Stimulated activated CD8-positive, alpha-beta memory T cell treated with anti-CD3 and anti-CD28 coated beads, Interleukin-12 subunit alpha, Interleukin-12 subunit beta, amount 100 ng/mL, for 24 hours (primary cell): ENCODE measurements around the gene NOM1.
"Not testable (repeated sequence)": the region's sequence is repeated elsewhere in the genome, so short reads cannot be mapped to it uniquely, and the experiment has no call there.

Source experiments
- DNase-seq: peaks from one replicate; pipeline ENCODE4 v3.0.0-alpha.2; 2020; ENCODE audit errors: extremely low read depth

NOM1 gene, protein sequence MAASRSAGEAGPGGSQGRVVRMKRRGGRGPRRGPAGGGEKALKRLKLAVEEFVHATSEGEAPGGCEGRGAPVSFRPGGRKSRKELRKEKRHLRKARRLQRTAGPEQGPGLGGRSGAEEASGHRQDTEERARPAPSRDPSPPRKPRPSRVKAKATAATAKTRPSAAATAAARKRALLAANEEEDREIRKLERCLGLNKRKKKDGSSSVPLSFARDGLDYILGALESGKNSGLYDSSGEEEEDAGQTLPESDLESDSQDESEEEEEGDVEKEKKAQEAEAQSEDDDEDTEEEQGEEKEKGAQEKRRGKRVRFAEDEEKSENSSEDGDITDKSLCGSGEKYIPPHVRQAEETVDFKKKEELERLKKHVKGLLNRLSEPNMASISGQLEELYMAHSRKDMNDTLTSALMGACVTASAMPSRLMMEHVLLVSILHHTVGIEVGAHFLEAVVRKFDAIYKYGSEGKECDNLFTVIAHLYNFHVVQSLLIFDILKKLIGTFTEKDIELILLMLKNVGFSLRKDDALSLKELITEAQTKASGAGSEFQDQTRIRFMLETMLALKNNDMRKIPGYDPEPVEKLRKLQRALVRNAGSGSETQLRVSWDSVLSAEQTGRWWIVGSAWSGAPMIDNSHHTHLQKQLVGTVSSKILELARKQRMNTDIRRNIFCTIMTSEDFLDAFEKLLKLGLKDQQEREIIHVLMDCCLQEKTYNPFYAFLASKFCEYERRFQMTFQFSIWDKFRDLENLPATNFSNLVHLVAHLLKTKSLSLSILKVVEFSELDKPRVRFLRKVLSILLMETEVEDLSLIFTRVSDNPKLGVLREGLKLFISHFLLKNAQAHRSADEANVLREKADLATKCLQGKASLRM

DNA sequence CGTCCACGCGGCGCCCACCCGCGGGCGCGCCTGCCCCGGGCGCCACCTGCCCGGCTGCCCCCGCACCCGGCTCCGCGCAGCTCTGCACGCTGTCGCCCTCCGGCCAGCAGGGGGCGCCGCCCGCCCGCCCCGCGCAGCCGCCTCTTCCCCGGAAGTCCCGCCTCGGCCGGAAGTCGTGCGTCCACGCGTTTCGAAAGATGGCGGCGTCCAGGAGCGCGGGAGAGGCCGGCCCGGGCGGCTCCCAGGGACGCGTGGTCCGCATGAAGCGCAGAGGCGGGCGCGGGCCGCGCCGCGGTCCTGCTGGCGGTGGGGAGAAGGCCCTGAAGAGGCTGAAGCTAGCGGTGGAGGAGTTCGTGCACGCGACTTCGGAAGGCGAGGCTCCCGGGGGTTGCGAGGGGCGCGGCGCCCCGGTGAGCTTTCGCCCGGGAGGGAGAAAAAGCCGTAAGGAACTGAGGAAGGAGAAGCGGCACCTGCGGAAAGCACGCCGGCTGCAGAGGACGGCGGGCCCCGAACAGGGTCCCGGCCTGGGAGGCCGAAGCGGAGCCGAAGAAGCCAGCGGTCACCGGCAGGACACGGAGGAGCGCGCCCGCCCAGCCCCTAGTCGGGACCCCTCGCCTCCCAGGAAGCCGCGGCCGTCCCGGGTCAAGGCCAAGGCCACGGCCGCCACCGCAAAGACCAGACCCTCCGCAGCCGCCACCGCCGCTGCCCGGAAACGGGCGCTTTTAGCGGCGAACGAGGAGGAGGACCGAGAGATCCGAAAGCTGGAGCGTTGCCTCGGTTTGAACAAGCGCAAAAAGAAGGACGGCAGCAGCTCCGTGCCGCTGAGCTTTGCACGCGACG, at the start of gene NOM1:
Gene NOM1, plus strand, starts transcription at position 172 of the 840 bp plus-strand sequence. Its CDS starts 26 bp downstream, at position 198.
- DNase-seq: peak; percentile 80

DNA sequence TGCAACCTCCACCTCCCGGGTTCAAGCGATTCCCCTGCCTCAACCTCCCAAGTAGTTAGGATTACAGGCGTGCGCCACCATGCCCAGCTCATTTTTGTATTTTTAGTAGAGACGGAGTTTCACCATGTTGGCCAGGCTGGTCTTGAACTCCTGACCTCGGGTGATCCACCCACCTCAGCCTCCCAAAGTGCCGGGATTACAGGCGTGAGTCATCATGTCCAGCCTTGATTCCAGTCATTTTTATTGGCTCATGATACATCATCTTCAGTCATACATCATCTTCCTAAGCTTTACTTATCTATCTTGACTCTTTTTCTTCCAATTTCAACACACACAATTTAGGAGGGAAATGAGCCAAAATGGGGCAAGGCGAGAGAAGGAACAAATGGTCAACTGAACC, 49.4 kb upstream of the NOM1 start:
- DNase-seq: not testable (repeated sequence)

DNA sequence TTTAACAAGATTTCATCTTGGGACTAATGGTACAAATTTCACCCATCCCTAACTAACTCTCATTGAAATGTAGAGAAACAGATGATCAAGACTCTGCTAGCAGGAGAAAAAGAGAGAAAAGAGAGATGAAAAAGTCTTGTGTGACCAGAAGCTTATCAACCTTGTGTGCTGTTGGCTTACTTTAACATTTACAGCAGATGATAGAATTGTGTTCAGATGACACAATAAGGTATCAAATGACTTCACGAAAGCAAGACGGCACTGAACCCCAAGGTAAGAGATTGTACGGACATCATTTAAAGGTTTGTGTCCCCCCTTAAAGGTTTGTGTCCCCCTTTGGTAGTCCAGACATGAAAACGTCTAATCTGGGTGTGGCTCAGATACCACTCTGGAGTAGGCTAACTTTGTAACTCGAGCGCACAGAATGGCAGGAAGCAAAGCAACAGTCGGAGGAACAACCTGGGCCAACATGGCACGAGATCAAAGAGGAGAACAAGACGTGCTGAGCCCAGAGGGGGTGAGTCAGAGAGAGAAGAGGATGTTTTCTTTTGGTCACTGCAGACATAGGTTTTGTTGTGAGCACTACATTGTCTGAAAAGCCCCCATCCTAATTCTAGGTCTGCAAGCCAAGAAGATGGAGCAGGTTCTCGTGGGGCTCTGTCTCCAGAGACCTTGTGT, 46.1 kb upstream of the NOM1 start:
- DNase-seq: no peak

DNA sequence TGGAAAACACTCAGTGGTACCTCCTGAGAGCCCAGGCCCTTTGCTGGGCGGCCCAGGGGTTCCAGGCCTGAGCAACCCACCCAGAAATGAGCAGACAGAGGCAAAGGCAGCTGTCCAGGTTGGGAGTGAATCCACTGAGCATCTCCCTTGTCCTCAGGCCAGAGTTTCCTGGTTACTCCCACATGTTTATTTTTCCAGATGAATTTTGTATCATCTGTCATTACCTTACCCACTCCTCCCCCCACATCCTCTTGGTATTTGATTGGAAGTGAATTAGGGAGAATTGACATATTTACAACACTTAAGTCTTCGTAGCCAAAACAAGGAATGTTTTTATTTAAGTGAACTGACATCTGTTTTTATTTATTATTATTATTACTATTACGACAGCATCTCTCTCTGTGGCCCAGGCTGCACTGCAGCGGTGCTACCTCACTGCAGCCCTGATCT, 43.3 kb upstream of the NOM1 start:
- no peak for DNase-seq

DNA sequence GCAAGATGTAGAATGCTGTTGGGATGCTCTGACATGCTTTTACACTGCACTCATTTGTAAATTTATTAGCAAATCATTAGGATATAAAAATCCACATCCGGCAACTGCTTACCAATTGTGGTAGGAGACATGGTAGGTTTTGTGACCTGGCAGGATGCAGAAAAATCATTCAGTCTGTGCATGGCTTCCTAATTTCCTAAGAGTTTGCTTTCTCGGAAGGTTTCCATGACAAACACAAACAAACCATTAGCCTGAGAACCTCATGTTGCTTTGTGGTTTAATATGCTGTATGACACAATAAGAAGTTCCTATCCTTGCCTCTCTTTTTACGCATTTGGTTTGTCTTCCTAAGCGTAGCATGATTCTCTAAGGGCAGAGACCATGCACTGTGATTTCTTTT, 41.9 kb upstream of the NOM1 start:
- no peak for DNase-seq

DNA sequence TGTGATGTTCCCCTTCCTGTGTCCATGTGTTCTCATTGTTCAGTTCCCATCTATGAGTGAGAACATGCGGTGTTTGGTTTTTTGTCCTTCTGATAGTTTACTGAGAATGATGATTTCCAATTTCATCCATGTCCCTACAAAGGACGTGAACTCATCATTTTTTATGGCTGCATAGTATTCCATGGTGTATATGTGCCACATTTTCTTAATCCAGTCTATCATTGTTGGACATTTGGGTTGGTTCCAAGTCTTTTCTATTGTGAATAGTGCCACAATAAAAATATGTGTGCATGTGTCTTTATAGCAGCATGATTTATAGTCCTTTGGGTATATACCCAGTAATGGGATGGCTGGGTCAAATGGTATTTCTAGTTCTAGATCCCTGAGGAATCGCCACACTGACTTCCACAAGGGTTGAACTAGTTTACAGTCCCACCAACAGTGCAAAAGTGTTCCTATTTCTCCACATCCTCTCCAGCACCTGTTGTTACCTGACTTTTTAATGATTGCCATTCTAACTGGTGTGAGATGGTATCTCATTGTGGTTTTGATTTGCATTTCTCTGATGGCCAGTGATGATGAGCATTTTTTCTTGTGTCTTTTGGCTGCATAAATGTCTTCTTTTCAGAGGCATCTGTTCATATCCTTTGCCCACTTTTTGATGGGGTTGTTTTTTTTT, 39.8 kb upstream of the NOM1 start:
- not testable (repeated sequence) for DNase-seq

DNA sequence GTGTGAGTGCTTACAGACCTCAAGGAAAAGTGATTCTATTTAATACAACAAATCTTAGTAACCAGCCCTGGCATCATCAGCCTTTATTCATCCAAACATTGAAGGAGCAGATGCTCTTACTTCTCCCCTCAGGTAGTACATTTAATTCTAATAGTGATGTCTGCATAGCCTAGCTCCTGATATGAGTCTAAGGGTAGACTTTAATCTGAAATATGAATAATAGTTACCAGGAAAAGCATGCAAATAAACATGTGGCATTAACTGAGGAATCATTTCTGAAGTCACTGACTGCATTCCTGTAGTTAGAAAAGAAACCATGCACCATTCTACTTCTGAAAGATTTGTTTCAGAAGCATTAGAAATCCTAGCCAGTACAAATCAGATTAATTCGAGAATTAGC, 30.9 kb upstream of the NOM1 start:
- DNase-seq: no peak

DNA sequence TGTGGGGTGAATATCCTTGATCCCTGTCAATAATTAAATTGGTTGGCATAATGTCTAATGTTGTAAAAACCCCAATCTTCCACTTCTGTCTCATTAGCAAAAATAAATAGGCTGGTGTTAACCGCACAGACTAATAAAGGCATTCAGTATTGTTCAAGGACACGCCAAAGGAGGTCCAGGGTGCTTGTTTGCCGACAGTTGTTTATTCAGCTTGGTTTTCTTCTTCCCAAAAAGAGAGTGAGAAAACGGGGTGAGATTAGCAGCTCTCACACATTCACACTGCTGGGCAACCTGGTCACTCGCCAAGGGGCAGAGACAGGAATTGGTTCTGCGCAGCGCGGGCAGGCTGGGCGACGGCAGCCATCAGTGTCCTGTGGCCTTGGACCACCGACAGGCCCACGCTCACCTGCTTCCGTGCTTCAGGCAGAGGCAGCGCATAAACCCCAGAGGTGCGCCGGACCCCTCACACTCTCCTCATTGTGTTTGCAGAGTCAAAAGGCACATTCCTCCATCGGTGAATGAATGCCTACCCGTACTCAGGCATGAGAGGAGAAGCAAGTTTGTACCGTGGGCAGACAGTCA, 30.3 kb upstream of the NOM1 start:
- no peak for DNase-seq

DNA sequence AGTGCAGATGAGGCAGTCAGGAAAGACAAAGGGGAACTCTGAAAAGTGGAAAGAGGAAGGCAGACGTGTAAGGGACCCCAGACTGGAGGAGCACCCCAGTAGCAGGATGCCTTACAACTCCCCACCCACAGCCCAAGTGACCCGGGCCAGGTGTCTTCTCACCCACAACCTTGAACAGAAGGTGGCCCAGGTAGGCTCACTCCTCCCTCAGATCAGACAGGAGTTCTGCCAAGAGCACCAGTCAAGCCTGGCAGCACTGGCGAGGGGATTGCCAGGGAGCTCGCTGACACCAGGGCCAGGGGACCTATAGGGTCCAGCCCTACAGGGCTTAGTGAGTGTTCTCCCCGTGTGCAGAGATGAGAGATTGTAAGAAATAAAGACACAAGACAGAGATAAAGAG, 29.4 kb upstream of the NOM1 start:
- DNase-seq: no peak

DNA sequence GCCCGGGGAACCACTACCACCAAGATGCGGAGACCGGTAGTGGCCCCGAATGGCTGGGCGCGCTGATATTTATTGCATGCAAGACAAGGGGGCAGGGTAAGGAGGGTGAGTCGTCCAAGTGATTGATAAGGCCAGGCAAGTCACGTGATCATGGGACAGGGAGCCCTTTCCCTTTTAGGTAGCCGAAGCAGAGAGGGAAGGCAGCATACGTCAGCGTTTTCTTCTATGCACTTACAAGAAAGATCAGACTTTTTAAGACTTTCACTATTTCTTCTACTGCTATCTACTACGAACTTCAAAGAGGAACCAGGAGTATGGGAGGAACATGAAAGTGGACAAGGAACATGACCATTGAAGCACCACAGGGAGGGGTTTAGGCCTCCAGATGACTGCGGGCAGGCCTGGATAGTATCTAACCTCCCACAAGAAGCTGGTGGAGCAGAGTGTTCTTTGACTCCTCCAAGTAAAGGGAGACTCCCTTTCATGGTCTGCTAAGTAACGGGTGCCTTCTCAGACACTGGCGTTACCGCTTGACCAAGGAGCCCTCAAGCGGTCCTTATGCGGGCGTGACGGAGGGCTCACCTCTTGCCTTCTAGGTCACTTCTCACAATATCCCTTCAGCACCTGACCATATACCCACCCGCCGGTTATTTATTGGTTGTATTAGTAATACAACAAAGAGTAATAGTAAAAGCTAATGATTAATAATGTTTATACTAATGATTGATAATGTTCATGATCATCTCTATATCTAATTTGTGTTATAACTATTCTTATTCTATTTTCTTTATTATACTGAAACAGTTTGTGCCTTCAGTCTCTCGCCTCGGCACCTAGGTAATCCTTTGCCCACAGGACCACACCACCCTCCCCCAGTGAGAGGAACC, 28.8 kb upstream of the NOM1 start:
- not testable (repeated sequence) for DNase-seq

DNA sequence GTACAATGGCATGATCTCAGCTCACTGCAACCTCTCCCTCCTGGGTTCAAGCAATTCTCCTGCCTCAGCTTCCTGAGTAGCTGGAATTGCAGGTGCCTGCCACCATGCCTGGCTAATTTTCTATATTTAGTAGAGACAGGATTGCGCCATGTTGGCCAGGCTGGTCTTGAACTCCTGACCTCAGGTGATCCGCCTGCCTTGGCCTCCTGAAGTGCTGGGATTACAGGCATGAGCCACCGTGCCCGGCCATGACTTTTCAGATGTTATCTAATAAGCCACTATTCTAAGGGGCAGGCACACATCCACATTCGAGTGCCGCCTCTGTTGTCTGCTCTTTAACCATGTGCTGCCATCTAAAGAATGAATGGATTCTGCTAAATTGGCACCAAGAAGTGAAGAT, 27.2 kb upstream of the NOM1 start:
- DNase-seq: not testable (repeated sequence)

DNA sequence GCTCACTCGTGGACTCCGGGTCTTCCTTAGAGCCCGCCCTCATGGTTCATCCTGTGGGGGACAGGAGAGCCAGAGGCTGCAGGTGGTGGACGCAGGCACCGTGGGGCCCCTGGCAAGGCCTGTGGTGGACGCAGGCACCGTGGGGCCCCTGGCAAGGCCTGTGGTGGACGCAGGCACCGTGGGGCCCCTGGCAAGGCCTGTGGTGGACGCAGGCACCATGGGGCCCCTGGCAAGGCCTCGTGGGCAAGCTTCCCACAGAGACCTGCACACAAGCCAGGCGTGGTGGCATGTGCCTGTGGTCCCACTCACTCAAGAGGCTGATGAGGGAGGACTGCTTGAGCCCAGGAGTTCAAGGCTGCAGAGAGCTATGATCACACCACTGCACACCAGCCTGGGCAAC, 23.7 kb upstream of the NOM1 start:
- not testable (repeated sequence) for DNase-seq

DNA sequence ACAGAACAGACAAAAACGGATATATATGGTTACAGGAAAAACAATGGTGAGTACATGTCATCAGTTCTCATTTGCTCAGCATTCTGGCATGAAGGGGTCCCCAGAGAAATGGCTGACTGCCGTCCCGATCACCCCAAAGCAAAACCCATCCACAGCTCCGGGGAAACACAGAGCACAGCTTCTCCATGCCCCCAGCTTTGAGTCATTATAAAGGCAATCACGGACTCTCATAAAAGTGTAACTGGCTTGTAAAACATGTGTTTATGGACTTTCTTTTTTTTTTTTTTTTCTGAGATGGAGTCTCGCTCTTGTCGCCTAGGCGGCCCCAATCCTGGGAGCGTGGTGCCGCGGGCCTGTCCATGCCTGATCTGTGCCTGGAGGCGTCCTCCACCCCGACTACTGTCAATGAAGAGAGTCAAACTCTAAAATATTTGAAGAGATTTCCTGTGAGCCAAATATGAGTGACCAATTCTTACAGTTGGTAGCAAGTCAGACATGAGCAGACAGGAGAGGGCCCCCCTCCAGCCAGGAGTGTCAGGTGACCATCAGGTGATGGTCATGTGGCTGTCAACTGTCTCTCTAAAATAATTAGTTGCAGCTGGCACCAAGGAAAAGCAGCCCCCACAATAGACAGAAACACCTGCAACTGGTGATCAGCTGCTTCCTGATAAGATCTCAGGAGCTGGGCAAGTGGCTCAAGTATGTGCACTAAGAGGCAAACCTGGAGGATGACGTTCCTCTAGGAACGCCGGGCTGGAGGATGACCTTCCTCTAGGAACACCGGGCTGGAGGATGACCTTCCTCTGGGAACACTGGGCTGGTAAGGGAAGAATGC, 21.7 kb upstream of the NOM1 start:
- DNase-seq: no peak

DNA sequence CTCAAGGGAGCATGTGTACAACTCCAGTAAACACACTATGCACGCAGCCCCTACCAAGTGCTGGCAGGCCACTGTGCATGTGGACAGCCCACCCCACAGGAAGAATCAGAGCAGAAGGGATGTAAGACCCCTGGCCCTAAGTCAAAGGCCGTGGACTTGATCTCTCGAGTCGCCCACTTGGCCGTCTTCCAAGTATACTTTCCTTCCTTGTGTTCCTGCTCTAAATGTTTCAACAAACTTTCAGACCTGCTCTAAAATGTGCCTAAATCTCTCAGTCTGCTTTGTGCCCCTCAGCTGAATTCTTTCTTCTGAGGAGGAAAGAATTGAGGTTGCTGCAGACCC, 21.1 kb upstream of the NOM1 start:
- DNase-seq: no peak

DNA sequence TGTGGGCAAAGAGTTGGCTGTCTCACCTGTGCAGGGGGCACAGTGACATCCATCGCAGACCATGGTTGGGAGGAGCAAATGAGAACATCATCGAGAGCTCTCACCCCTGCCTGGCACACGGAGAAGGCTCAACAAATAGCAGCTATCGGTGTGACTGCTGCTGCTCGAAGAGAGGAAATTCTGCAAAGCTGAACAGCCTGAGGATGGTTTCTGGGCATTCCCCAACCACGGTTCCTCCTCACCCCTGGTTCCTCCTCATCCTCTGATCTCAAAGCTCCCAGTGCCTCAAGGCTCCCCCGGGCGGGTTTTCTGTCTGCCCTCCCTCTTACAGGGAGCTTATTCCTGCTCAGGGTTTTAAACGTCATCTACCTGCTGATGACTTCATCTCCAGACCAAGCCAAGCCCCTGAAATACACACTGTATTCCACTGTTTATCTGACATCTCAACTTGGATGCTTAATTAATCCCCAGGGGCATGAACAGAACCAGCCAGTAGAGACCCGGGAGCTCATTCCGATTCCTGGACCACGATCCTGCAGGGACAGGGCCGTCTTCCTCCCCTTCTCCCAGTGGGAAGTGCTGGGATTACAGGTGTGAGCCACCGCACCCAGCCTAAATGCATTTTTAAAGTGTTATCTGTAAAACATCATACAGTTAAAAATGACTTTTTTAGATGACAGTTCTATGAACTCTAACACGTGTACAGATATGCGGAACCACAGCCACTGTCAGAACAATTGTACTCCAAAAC, 19.5 kb upstream of the NOM1 start:
- no peak for DNase-seq

DNA sequence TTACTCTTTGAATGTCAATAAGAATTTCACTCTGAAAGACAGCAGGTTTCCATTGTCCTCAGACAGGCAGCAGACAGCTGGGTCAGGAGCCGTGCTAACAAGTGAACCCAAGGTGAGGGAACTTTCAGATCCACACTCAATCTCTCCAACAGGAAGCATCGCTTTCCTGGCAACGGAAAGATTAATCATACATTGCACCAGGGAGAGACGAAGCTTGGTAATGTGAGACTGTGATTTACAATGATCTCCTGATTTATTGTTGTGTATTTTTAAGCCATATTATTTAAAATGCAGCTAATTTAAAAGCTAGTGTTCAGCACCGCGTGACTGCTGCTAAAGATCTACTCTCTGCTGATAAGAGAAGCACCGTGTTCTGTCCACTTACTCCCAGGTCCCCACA, 17.5 kb upstream of the NOM1 start:
- no peak for DNase-seq

DNA sequence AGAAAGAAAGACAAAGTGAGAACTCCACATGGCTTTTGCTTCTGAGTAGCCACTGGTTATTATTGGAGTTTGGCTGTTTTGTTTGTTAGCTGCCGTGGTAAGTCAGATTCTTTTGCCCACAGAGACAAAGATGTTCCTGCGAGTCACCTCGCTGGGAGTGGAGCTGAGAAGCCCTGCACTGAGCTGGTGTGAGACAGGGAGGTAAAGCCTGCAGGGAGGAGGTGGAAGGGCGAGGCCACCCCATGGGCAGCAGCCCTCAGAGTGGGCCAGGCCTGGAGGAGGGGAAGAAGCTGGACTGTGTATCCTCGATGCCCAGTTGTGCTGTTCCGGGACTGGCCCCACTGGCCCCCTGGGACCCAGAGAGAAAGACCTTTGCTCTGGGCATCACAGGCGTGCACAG, 14.3 kb upstream of the NOM1 start:
- no peak for DNase-seq

DNA sequence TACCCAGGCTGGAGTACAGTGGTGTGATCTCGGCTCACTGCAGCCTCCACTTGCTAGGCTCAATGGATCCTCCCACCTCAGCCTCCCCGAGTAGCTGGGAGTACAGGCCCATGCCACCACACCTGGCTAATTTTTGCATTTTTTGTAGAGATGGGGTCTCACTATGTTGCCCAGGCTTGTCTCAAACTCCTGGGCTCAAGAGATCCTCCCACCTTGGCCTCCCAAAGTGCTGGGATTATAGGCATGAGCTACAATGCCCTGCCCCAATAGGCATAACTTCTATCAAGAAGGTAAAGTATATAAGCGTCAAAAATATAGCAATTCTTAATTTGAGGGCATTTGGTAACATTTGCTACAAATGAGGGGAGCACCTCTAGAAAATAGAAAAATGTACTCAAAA, 12.7 kb upstream of the NOM1 start:
- DNase-seq: not testable (repeated sequence)
